ENCODE results near the gene FMO4.
A peak's percentile ranks its signal among the peaks of the same experiment; 100 is the strongest.
"Not testable (repeated sequence)": the region's sequence is repeated elsewhere in the genome, so short reads cannot be mapped to it uniquely, and the experiment has no call there.

Gene FMO4

DNA sequence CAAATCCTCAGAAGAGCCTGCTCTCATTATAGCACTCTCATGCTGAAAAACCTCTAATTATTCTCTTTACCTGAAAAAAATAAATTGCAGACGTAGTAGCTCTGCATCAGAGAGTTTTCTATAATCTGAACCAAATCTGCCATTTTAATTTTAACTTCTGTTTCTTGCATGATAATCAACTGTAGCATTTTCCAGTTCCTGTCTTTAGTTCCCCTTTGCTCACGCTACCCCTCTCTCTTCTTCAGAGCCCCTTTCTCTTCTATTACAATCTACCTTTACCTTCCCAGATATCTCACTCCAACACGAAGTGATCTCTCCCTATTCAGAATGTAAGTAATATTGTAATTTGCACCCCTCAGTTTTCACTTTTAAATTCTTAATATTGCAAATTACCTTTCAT is 34.3 kb upstream of the FMO4 start:
- H3K4me3 ChIP-seq (replicated peaks in 1 of 2; ENCODE audit: low read depth in 2 of 2, low read length in 2 of 2): no peak overlapping the region
- TF ChIP-seq, protein P1, sequence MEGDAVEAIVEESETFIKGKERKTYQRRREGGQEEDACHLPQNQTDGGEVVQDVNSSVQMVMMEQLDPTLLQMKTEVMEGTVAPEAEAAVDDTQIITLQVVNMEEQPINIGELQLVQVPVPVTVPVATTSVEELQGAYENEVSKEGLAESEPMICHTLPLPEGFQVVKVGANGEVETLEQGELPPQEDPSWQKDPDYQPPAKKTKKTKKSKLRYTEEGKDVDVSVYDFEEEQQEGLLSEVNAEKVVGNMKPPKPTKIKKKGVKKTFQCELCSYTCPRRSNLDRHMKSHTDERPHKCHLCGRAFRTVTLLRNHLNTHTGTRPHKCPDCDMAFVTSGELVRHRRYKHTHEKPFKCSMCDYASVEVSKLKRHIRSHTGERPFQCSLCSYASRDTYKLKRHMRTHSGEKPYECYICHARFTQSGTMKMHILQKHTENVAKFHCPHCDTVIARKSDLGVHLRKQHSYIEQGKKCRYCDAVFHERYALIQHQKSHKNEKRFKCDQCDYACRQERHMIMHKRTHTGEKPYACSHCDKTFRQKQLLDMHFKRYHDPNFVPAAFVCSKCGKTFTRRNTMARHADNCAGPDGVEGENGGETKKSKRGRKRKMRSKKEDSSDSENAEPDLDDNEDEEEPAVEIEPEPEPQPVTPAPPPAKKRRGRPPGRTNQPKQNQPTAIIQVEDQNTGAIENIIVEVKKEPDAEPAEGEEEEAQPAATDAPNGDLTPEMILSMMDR (IDR thresholded peaks at IDR 0.05; ENCODE audit: low read depth, low read length): no peak
- DNase-seq (ENCODE audit: low read depth in 2 of 2): no peak

DNA sequence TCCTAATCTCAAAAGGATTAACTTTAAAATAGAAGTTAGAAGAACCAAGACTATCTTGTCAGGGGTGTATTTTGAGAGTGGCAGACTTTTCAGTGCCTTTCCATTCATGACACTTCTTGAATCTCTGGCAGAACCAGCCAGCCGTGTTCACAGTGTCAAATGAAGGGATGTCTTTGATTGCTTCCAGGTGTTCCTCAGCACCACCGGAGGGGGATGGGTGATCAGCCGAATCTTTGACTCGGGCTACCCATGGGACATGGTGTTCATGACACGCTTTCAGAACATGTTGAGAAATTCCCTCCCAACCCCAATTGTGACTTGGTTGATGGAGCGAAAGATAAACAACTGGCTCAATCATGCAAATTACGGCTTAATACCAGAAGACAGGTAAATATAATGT is 33.4 kb upstream of the FMO4 start:
- no peak overlapping the region for H3K4me3 ChIP-seq (replicated peaks in 1 of 2; ENCODE audit: low read depth in 2 of 2, low read length in 2 of 2)
- no peak for DNase-seq (ENCODE audit: low read depth in 2 of 2)
- TF ChIP-seq, protein P1 (IDR thresholded peaks at IDR 0.05; ENCODE audit: low read depth, low read length): no peak

DNA sequence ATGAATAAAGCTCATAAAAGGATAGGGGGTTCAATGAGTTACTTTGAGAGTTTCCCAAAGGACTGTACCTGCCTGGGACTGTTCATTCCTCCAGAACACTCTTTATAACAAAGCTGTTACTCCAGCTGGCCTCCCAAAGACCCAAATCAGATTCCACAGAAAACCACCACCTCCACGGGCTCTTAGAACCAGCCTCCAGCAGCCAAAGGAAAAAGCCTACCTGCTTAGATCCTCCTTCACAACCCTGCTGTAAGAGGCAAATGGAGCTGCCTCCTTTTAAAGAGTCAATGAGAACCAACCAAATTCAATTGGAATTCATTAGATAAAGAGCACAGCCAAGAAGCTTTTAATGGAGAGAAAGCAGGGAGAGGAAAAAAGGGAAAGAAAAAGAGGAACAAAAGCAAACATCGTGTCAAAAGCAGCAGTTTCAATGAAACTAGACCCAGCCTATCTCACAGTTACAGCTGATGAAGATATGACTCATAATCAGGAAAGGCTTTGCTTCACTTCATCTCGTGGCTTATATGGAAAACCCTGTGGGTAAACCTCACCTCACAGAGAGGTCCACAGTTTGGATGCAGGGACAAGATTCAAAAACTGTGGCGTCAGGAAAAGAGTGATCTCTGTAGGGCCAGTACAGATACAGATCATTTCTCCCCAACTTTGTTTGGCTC is 27.8 kb upstream of the FMO4 start:
- DNase-seq (ENCODE audit: low read depth in 2 of 2): peak; percentile 6 to 10
- no peak overlapping the region for H3K4me3 ChIP-seq (replicated peaks in 1 of 2; ENCODE audit: low read depth in 2 of 2, low read length in 2 of 2)
- TF ChIP-seq, protein P1 (IDR thresholded peaks at IDR 0.05; ENCODE audit: low read depth, low read length): no peak

DNA sequence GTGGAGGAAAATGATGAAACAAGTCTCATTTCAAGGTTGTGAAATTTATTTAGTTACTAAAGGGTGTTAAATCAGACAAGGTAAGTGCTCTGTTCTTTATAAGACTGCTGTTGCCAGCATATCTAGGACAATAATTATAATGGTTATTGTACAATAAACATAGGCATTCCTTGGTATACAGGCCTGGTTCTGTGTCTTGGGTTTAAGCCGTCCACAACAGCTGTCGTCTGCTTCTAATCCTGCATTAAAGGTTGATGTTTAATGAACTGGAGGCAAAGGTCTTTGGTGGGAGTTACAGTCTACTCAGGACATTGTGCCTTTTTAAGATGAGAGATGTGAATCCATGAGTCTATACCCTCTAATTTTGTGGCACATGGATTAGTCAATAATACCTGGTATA is 23.4 kb upstream of the FMO4 start:
- H3K4me3 ChIP-seq (replicated peaks in 1 of 2; ENCODE audit: low read depth in 2 of 2, low read length in 2 of 2): no peak overlapping the region
- DNase-seq (ENCODE audit: low read depth in 2 of 2): no peak
- TF ChIP-seq, protein P1 (IDR thresholded peaks at IDR 0.05; ENCODE audit: low read depth, low read length): no peak

DNA sequence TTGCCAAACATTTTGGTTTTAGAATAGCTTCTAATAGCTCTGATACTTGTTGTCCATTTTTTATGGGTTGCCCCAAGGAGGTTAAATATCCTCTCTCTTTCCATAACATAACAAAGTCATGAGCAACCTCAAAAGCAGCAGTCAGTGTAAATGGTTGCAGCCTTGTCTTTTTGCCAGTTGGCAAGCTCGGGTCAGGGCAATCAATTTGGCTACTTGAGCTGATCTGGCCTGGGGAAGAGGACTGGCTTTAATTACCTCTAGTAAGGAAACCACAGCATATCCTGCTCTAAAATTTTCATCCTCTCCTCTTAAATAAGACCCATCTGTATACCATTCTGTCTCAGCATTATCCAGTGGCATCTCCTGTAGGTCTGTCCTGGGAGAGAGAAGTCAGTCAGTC is 21.2 kb upstream of the FMO4 start:
- TF ChIP-seq, protein P1 (IDR thresholded peaks at IDR 0.05; ENCODE audit: low read depth, low read length): no peak
- peak in 1 of 2 donors; percentile 9 for DNase-seq (ENCODE audit: low read depth in 2 of 2)
- no peak overlapping the region for H3K4me3 ChIP-seq (replicated peaks in 1 of 2; ENCODE audit: low read depth in 2 of 2, low read length in 2 of 2)

DNA sequence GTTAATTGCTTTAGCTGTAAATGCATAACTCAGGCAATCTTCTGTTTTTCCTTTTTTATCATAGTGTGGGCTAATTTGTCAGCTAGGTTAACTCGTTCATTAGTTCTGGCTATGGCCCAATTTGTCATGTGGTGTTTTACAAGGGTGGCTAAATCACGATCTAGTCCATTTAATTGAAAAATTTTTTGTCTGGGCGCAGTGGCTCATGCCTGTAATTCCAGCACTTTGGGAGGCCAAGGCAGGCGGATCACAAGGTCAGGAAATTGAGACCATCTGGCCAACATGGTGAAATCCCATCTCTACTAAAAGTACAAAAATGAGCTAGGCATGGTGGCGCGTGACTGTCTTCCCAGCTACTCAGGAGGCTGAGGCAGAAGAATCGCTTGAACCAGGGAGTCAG is 18.6 kb upstream of the FMO4 start:
- not testable (repeated sequence) for DNase-seq (ENCODE audit: low read depth in 2 of 2); H3K4me3 ChIP-seq (replicated peaks in 1 of 2; ENCODE audit: low read depth in 2 of 2, low read length in 2 of 2)

DNA sequence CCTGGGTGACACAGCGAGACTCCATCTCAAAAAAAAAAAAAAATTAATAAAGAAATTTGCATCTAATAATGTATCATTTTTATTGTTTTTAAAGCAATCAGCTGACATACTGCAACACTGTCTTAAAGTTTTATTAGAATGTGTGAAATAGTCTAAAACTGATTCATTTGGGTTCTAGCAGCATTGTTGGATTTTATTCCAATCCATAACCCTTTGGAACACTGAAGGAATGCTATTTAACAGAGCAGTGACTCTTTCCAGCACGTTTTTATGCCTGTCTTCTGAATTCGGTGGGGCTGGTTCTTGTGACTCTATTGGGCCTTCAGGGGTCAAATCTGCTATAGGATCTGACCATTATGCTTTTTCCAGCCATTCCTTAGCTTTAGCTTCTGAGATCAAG is 18.2 kb upstream of the FMO4 start:
- DNase-seq (ENCODE audit: low read depth in 2 of 2): no peak
- H3K4me3 ChIP-seq (replicated peaks in 1 of 2; ENCODE audit: low read depth in 2 of 2, low read length in 2 of 2): no peak overlapping the region
- TF ChIP-seq, protein P1 (IDR thresholded peaks at IDR 0.05; ENCODE audit: low read depth, low read length): no peak
